ENCODE results near the gene NDUFA7.
"Not testable (repeated sequence)": the region's sequence is repeated elsewhere in the genome, so short reads cannot be mapped to it uniquely, and the experiment has no call there.

Gene NDUFA7

DNA sequence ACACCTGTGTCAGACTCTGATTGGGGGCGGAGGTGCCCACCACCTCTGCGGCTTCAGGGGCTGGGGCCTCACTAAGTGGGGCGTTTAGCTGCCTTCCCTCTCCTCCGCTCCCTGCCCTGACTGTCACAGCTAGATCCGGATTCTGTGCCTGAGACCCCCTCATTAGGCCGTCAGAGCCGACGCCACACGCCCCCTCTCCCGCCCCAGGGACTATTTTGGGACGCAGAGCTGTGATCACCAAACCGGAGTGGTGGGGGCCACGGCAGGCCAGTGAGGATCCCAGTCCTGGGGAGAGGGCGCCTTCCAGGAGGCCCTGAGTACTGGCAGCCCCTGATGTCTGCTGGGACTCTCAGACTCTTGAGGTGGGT, 21.1 kb upstream of the NDUFA7 start:
- no peak for DNase-seq (ENCODE audit: low read depth in 2 of 2)

DNA sequence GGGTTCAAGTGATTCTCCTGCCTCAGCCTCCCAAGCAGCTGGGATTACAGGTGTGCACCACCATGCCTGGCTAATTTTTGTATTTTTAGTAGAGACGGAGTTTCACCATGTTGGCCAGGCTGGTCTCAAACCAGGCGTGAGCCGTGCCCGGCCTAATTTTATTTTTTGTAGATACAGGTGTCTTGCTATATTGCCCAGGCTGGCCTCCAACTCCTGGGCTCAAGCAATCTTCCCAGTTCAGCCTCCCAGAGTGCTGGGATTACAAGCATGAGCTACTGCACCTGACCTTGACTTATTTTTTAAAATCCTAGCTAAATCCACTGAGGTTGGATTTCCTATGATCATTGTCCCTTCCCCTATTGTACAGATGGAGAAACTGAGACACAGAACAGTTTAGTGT, 20.3 kb upstream of the NDUFA7 start:
- not testable (repeated sequence) for DNase-seq (ENCODE audit: low read depth in 2 of 2)

DNA sequence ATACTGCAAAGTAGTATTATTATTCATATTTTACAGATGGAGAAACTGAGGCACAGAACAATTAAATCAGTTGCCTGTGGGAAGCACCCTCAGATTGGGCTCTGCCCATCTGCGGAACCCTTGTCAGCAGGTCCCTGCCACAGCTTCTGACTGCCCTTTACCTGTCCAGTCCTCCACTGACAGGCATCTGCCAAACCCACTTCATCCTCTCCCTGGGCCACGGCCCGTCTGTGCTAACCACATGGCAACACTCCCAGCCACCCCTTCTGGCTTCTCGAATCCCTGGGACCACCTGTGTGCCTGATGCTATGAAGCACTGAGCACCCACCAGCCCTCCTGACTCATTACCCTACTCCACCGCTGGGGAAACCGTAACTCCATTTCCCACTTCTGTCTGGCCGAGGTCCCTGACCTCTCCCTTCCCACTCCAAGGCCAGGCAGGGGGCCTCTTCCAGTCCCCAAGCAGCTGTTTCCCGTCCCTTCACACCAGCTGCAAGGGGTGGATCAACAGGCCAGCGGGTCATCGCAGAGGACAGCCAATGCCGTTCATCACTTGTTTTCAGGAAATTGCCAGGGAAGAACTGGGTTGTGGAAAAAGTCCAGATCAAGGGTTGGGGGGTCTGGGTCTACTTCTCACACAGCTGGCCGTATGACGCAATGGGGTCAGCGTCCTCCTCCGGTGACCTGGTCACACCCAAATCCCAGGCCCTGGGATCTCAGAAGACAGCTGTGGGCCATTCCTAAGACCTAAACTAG, 19.3 kb upstream of the NDUFA7 start:
- DNase-seq (ENCODE audit: low read depth in 2 of 2) = no peak

DNA sequence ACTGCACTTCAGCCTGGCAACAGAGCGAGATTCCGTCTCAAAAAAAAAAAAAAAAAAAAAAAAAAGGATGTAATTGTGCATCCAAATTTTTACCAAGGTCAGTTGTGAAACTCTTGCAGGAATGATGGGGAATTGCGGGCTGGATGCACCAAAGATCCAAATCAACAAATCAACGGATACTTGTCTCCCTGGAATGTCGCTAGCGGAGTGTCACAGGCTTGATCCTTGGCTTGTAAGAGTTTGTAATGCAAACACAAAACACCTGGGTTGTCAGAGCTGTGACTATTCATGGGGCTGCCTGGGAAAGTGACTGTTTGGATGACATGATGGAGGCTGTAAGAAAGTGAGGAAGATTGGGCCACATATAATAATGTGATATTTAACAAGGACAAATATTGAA, 17.7 kb upstream of the NDUFA7 start:
- DNase-seq (ENCODE audit: low read depth in 2 of 2) = no peak

DNA sequence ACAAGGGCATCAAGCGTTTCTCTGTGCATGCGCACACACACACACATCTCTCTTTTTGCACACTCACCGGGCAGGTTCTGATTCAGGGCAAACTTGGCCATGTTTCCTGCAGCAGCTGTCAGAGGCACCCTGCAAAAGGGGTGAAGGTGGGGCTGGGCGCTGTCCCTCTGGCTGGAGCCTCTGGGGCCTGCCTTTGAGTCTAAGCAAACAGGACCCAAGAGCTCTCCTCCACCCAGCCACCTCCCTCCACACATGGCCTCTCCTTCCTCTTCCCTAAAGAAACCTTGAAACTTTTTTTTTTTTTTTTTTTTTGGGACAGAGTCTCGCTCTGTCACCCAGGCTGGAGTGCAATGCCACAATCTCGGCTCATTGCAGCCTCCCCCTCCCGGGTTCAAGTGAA, 16.6 kb upstream of the NDUFA7 start:
- no peak for DNase-seq (ENCODE audit: low read depth in 2 of 2)

DNA sequence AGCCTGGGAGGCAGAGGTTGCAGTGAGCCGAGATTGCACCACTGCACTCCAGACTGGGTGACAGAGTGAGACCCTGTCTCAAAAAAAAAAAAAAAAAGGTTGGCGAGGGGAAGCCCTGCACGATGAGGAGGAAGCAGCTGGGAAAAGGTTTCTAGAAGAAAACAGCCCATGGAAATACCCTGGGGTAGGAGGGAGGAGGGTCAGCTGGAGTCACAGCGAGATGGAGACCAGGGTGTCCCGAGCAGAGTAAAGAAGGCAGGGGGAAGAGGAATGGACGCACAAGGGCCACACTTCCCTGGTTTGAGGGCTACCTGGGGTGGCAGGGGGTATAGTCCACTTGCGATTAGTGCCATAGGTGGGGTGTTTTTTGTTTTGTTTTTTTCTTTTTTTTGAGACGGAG, 15.5 kb upstream of the NDUFA7 start:
- no peak for DNase-seq (ENCODE audit: low read depth in 2 of 2)

DNA sequence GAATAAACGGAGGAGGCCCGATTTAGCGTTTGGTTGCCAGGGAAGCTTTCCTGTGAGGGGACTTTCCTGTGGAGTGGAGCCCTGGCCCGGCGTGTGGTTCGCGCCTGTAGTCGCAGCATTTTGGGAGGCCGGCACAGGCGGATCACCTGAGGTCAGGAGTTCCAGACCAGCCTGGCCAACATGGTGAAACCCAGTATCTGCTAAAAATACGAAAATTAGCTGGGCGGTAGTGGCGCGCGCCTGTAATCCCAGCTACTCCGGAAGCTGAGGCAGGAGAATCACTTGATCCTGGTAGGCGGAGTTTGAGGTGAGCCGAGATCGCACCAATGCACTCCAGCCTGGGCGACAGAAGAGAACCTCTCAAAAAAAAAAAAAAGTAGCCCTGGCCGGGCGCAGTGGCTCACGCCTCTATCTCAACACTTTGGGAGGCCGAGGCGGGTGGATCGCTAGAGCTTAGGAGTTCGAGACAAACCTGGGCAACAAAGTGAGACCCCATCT, 14.9 kb upstream of the NDUFA7 start:
- DNase-seq (ENCODE audit: low read depth in 2 of 2) = no peak

DNA sequence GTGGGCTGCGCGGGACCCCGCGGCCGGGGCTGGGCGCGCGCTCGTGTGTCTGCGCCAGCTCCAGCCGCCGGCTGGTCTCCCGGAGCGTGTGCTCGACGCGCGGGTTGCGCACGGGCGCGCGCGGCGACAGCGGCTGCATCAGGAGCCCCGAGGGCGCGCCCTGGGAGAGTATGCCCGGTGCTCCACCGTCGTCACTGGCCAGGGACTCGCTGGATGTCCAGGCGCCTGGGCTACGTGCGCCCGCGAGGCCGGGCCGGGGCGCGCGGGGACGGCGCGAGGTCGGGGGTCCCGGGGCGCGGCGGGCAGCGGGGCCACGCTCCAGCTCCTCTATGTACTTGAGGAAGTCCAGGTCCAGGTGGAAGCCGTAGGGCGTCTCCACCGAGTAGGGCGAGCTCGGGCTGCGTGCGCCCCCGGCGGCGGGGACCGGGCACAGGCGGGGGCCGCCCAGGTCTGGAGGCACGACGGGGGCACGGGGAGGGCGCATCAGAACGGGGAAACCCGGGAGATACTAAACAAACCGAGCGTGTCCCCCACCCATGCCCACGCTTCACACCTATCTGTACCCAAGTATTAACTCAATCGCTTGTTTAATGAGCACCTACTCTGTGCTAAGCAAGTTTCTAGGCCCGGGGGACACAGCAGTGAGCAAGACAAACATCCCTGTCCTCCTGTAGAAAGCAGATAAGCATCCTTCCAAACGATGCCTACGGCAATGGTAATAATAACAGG, 14.3 kb upstream of the NDUFA7 start:
- DNase-seq (ENCODE audit: low read depth in 2 of 2) = no peak

DNA sequence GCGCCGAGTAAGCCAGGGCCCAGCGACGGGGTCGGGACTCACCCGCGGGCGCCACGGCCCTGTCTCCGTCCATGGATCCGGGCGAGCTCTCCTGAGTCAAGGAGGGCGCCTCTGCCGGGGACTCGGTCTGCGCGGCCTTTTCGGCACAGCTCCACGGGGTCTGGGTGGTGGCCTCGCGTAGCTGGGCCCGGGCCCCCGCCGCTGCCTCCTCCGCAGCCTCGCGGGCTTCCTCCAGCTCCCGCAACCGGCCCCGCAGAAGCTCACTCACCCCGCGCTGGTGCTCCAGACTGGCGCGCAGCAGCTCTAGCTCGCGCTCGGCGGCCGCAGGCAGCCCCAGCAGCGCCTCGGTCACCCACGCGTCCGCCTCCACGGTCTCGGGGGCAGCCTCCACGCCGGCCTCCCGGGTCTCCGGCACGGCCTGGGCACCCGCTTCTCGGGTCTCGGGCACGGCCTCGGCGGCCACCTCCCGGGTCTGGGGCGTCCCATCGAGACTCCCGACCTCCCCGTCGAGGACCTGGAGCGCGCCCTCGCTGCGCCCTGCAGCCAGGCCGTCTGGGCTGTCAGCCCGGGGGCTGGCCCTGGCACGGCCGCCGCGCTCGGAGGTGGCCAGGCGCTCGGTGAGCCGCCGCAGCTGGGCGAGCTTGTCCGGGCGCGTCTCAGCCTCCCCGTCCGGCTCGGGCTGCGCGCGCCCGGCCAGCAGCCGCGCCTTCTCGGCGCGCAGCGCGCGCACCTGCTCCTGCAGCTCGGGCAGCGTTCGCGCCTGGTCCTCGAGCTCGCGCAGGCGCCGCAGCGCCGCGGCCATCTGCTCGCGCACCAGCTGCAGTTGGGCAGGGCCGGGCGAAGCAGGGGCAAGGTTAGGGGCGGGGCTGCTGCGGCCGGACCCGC, 13.5 kb upstream of the NDUFA7 start:
- DNase-seq (ENCODE audit: low read depth in 2 of 2) = no peak

DNA sequence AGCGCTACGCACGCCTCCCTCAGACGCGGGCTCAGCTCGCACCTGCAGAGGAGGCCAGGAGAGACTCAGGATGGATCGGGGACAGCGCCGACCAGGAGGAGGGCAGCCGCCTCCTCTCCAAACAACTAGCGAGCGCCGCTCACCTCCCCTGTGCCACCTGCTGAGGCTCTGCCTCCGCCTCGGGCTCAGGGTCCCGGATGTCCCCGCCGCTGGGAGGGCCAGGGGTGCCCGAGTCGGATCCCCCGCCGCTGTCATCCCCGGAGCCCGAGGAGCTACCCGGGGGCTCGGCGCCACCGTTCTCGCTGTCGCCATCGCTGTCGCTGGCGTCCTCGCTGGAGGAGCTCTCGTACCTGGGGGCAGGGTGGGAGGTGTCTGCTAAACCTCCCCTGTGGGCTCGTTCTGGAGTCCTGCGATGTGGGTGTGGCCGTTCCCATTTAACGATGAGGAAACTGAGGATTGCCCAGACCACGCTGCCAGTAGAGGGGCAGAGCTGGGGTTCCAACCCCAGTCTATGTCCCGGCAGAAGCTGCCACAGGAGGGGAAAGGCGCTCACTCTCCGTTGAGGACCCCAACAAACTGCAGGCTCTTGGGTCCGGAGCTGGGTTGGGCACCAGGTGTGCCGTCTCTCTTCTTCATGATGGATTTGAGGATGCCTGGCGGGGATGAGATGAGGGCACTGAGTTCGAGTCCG, 12.7 kb upstream of the NDUFA7 start:
- no peak for DNase-seq (ENCODE audit: low read depth in 2 of 2)

DNA sequence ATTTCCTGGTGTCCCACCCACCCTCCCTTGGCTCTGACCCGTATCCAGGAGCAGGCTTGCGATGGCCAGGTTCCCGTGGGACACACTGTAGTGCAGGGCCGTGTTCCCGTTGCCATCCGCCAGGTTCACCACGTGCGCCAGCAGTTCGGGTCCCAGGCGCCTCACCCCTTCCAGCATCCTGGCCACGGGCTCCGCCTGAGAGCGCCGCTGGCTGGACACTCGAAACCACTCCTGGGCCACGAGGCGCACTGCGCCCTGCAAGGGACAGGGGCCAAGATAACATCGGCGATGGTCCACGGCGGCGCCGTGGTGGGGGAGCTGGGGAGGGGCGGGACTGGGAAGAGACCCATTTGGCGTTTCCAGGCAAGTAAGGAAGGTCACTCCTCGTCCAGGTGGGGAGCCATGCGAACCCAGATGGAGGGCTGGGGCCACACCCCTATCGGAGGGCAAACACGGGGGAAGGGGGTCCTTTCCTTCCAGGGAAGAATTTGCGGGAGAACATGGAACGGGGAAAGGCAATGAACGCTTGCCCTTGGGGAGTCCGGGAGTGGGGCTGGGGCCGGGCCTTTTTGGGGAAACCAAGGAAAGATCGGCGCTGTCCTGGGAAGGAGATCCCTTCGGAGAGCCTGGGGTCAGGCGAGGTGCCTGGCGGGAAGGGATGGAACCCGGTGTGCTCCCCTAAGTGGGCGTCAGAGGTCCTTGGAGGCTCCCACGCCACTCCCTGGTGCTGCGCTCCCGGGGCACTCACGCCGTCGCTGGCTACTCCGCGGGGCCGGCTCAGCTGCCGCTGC, 12.0 kb upstream of the NDUFA7 start:
- no peak for DNase-seq (ENCODE audit: low read depth in 2 of 2)

DNA sequence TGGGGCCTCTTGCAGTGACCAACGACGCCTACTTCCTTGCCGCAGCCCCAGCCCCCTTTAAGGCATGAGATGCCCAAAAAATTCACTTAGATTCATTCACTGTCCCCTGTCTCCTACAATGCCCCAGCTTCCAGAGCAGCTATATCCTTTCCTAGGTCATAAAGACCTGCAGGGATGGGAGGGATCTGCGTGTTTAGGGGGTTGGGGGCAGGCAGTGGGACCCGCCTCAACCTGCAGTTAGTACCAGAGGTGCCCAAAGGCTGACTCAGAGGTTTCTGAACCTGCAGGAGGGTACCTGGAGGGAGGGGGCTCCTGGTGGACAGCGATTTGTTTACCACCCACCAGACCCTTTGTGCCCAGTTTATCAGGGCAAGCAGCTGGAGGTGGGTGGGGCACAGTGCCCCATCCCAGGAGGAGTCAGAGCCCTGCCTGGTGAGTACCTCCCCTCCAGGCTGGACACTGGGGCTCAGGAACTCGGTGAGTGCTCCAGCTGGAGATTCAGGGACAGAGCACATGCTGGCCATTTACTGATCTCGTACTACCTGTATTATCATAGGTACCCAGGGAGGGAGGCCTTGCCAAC, 10.2 kb upstream of the NDUFA7 start:
- no peak for DNase-seq (ENCODE audit: low read depth in 2 of 2)

DNA sequence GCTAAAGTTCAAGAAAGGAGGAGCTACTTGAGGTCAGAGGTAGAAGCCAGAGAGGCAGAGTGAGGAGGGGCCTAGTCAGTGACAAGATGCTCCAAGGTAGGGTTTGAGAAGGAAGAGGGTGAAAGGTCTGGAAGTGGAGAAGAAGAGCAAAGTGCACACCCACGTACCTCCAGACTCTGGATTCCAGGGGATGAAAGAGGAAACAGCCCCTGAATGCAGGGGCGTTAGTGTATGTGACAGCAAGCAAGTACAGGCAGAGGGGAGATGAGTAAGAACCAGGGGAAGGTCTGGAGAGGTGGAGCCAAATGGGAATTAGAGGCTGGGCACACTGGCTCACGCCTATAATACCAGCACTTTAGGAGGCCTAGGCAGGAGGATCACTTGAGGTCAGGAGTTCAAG, 8.8 kb upstream of the NDUFA7 start:
- DNase-seq (ENCODE audit: low read depth in 2 of 2) = no peak

DNA sequence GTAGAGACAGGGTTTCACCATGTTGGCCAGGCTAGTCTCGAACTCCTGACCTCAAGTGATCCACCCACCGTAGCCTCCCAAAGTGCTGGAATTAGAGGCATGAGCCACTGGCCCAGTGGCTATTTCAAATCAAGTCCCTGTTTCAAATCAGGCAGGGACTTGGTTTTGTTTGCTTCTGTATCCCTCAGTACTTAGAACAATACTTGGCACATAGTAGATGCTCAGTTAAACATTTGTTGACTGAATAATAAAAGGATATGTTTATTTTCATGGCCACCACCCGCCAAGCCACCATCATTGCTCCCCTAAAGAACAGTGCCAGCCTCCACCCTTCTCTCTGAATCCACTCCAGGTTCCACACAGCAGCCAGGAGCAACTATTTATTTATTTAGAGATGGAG, 4.3 kb upstream of the NDUFA7 start:
- no peak for DNase-seq (ENCODE audit: low read depth in 2 of 2)

DNA sequence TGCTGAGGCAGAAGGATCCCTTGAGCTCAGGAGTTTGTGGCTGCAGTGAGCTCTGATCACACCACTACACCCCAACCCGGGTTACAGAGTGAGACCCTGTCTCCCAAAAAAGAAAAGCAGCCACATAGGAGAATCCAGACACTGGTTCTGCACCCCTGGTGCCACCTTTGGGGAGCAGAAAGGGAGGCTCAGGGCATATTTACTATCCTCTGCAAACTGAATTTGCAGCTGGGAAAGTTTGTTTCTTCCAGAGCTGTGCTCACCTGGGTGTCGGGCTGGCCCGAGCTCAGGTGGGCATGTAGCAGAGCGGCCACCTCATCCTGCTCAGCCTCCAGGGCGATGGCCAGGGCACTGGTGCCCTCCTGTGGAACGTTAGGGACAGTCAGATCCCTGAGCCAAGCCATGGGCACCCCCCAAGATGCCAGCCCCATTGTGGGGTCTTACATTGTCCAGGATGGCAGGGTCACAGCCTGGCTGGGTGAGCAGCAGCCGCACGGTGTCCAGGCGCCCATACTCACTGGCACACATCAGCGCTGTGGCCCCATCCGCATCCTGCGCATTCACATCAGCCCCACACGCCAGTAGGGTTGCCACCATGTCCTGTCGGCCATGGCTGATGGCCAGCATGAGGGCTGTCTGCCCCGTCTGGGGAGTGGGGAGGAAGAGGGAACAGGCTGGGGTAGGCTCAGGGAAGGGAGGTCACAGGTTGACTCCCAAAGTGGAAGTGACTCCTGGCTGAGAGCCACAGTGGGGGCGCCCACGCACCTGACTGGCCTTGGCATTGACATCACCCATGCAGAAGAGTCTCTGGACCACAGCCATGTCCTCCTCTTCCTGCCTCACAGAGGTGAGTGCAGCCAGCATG, 3.2 kb upstream of the NDUFA7 start:
- DNase-seq (ENCODE audit: low read depth in 2 of 2) = no peak

DNA sequence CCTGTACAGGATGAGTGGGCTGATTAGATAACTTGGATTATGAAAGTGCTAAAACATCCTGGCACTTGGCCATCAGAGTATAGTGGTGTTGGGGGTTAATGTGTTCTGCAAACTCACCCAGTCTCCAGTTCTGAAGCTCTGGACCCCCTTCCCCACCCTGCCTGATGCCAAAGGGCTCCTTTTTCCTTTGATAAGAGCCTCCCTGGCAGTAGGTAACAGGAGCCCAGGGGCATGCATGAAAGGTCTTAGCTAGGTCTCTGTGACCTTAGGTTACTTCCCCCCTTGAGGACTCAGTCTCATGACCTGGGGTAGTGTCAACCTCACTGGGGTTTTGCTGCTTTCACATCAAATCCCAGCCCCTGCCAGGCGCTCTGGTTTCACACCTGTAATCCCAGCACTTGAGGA, 2.6 kb upstream of the NDUFA7 start:
- DNase-seq (ENCODE audit: low read depth in 2 of 2) = no peak

DNA sequence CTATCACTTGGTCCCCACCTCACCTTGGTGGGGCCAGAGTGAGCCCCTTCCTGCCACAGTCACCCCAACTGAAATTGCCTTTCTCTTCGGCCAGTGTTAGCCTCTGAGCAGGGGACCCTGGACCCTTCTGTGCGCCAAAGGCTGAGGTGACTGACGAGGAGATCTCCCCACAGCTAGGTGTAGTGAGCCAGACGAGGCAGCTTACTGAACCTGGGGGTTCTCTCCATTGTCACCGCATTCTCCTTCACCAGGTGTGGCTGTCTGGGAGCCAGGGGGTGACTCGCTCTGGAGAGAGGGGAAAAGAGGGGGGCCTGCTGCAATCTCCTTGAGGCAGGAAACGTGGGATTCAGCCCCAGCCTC, 1.4 kb upstream of the NDUFA7 start:
- no peak for DNase-seq (ENCODE audit: low read depth in 2 of 2)

DNA sequence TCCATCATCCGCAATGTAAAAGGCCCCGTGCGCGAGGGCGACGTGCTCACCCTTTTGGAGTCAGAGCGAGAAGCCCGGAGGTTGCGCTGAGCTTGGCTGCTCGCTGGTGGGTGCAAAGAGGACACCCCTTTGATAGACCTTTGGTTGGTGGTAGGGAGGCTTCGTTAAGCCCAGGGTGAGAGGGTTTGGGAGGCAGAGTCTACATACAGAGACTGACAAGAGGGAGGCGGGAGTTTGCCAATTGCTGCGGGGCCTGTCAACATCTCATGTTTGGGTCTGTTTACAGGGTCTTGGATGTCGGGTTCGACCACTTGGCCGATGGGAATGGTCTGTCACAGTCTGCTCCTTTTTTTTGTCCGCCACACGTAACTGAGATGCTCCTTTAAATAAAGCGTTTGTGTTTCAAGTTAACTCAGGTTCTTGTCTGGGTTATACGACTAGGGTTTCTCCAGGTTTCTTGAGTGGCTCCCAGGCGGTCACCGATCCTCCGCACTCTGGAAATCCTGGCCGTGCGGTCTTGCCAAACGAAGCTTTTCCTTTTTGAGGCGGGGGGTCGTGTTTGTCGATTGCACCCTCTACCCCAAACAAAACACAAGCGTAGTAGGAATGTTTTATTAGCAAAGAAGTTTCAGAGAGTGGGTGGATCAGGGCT, 937 bp upstream of the NDUFA7 start:
- DNase-seq (ENCODE audit: low read depth in 2 of 2) = no peak

DNA sequence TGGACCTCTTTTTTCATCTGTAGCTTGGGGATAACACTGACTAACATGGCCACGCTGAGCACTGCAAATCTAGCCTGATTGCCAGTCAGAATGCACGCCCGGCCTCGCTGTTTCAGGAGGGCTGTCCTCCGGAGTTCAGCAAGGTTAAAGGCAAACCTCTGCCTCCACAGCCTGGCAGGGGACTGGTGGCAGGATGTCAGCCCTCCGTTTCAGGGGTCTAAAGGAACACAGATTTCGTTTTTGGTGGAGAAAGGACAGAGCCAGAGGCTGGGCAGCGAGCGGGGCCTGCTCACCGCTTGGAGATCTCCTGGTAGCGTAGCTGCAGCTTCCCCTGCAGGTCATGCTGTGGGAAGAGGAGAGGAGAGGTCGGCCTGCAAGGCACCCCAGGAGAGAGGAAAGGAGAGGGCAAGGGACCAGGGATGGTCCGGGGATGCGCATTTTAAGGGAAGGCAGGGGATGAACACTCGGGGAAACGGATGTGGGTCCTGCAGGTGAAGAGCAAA, 560 bp downstream of the NDUFA7 start:
- DNase-seq (ENCODE audit: low read depth in 2 of 2) = no peak

Measured in fibroblast of skin of left quadriceps (primary cell).